Measurements from ENCODE around the gene ABCA7. TPM values are rescaled to one million over a fixed set of nuclear protein-coding genes. Genes with fewer than 3 reads are reported as not detected.

The ABCA7 gene
- total RNA-seq, 4 donors from 2014 or later, result 0.59 to 10.4 (median 2.7) TPM

GRCh38 chr19:1017906-1018305 lies 22.0 kb upstream of the ABCA7 start:
- H3K4me1 ChIP-seq, result peaks cover 6 to 39% of the 10 kb centered on the region in 2 donors
- no peak for TF ChIP-seq CTCF (IDR thresholded peaks at IDR 0.05)
- no peak for TF ChIP-seq POLR2A (IDR thresholded peaks at IDR 0.05)

GRCh38 chr19:1018393-1018792 lies 21.5 kb upstream of the ABCA7 start:
- intact Hi-C loops (cut with DNase I; ENCODE audit: low total_unique reads), result loop anchor here (5.0 kb wide), 1 partner anchor 174 kb away; no protein-coding TSS in a partner anchor
- H3K27ac ChIP-seq, result no peak overlapping the region

More at GRCh38 chr19:1017906-1018305, 22.0 kb upstream of the ABCA7 start:
- no peak for DNase-seq
- H3K9me3 ChIP-seq, result no peaks in the 10 kb centered on the region
- no peaks in the 10 kb centered on the region for H3K27me3 ChIP-seq
- H3K27ac ChIP-seq, result no peak overlapping the region
- no peaks in the 10 kb centered on the region for H3K36me3 ChIP-seq
- intact Hi-C loops (cut with DNase I; ENCODE audit: low total_unique reads), result loop anchor here (5.0 kb wide), 1 partner anchor 174 kb away; no protein-coding TSS in a partner anchor
- H3K4me3 ChIP-seq, result no peak overlapping the region

GRCh38 chr19:1018932-1019615 lies 20.8 kb upstream of the ABCA7 start:
- H3K27me3 ChIP-seq, result no peaks in the 10 kb centered on the region
- peak overlapping the region; percentile 72 to 90 for H3K4me3 ChIP-seq
- H3K36me3 ChIP-seq, result no peaks in the 10 kb centered on the region
- peaks cover 6 to 39% of the 10 kb centered on the region in 2 donors for H3K4me1 ChIP-seq
- TF ChIP-seq POLR2A (IDR thresholded peaks at IDR 0.05) (no peak), CTCF (IDR thresholded peaks at IDR 0.05) (no peak)
- no peak for DNase-seq
- no peak overlapping the region for H3K27ac ChIP-seq
- H3K9me3 ChIP-seq, result no peaks in the 10 kb centered on the region
- intact Hi-C loops (cut with DNase I; ENCODE audit: low total_unique reads), result loop anchor here (5.0 kb wide), 1 partner anchor 173 kb away; no protein-coding TSS in a partner anchor

More at GRCh38 chr19:1018393-1018792, 21.5 kb upstream of the ABCA7 start:
- no peak for TF ChIP-seq POLR2A (IDR thresholded peaks at IDR 0.05)
- TF ChIP-seq CTCF (IDR thresholded peaks at IDR 0.05), result no peak
- H3K9me3 ChIP-seq, result no peaks in the 10 kb centered on the region
- DNase-seq, result no peak
- H3K27me3 ChIP-seq, result no peaks in the 10 kb centered on the region
- peaks cover 6 to 39% of the 10 kb centered on the region in 2 donors for H3K4me1 ChIP-seq
- no peaks in the 10 kb centered on the region for H3K36me3 ChIP-seq
- no peak overlapping the region for H3K4me3 ChIP-seq

- DNase-seq, result no peak
- no peak for TF ChIP-seq POLR2A (IDR thresholded peaks at IDR 0.05)
- TF ChIP-seq CTCF (IDR thresholded peaks at IDR 0.05), result no peak
- Histone ChIP-seq H3K27me3 (no peaks in the 10 kb centered on the region), H3K4me1 (peaks cover 6 to 39% of the 10 kb centered on the region in 2 donors), H3K9me3 (no peaks in the 10 kb centered on the region), H3K27ac (no peak overlapping the region), H3K4me3 (peak overlapping the region; percentile 72 to 90), H3K36me3 (no peaks in the 10 kb centered on the region)
- intact Hi-C loops (cut with DNase I; ENCODE audit: low total_unique reads), result loop anchor here (5.0 kb wide), 1 partner anchor 173 kb away; no protein-coding TSS in a partner anchor
These were observed 20.3 kb upstream of the ABCA7 start for GRCh38 chr19:1019616-1019961.

All from uterus (tissue), 4 donors.